HL-60/S4 treated with retinoic acid at 250 ng/mL for 4 days and 3 days (cell line): ENCODE measurements around the gene YIPF2.
"Not testable (repeated sequence)": the region's sequence is repeated elsewhere in the genome, so short reads cannot be mapped to it uniquely, and the experiment has no call there.

ENCODE experiments used
- in situ Hi-C: fragments of 300-500 bp; cut with MboI; formaldehyde crosslinking; loops from 2 replicates; pipeline ENCODE4 v1.7.0; 2022; ENCODE audit warnings: low sequenced_read_pairs

The YIPF2 gene

GRCh38 chr19:10941649-10942048, 13.2 kb upstream of the YIPF2 start:
- in situ Hi-C loops, result not testable (repeated sequence)

- in situ Hi-C loops, result no loop called here
Measured at GRCh38 chr19:10936661-10937084, 8.2 kb upstream of the YIPF2 start.

- in situ Hi-C loops, result no loop called here
Measured at GRCh38 chr19:10935371-10936059, 7.1 kb upstream of the YIPF2 start.

GRCh38 chr19:10929402-10929794, 959 bp upstream of the YIPF2 start:
- in situ Hi-C loops, result no loop called here

- in situ Hi-C loops, result no loop called here
Measured at GRCh38 chr19:10927730-10928562, 493 bp downstream of the YIPF2 start.

GRCh38 chr19:10924597-10924996, 3.8 kb downstream of the YIPF2 start:
- in situ Hi-C loops, result no loop called here

- in situ Hi-C loops, result no loop called here
Measured at GRCh38 chr19:10923260-10924112, 5.0 kb downstream of the YIPF2 start.

- in situ Hi-C loops, result no loop called here
Measured at GRCh38 chr19:10922638-10923014, 5.8 kb downstream of the YIPF2 start.

GRCh38 chr19:10921910-10922637, 6.4 kb downstream of the YIPF2 start:
- in situ Hi-C loops, result no loop called here

- in situ Hi-C loops, result no loop called here
Measured at GRCh38 chr19:10921199-10921909, 7.1 kb downstream of the YIPF2 start.

- in situ Hi-C loops, result no loop called here
Measured at GRCh38 chr19:10920781-10921180, 7.7 kb downstream of the YIPF2 start.

GRCh38 chr19:10920288-10920655, 8.2 kb downstream of the YIPF2 start:
- in situ Hi-C loops, result no loop called here

GRCh38 chr19:10919352-10920287, 8.8 kb downstream of the YIPF2 start:
- in situ Hi-C loops, result no loop called here

GRCh38 chr19:10918359-10918758, 10.1 kb downstream of the YIPF2 start:
- in situ Hi-C loops, result no loop called here

- in situ Hi-C loops, result no loop called here
Measured at GRCh38 chr19:10916602-10917001, 11.8 kb downstream of the YIPF2 start.

GRCh38 chr19:10915130-10916091, 13.0 kb downstream of the YIPF2 start:
- in situ Hi-C loops, result no loop called here

GRCh38 chr19:10913716-10914340, 14.6 kb downstream of the YIPF2 start:
- in situ Hi-C loops, result no loop called here
